Sigmoid colon (tissue), 3 donors: ENCODE measurements around the gene EID3.

ENCODE experiments used
- POLR2A ChIP-seq, 2 donors: fragments of 450-650 bp; IDR thresholded peaks; one replicate each; pipeline ENCODE4 v1.6.1; 2016; ENCODE audit warnings: antibody characterized with exemption in 2 of 2, mild to moderate bottlenecking in 2 of 2, moderate library complexity in 2 of 2
- TF ChIP-seq, protein P1 (sequence below), 4 experiments: fragments of 450-650 bp in 3 of 4; fragments of 200-600 bp in 1 of 4; IDR thresholded peaks; one replicate each; pipeline ENCODE4 v1.5.1; 2016 to 2019; ENCODE audit warnings: antibody characterized with exemption in 4 of 4, mild to moderate bottlenecking in 3 of 4, moderate library complexity in 2 of 4

DNA sequence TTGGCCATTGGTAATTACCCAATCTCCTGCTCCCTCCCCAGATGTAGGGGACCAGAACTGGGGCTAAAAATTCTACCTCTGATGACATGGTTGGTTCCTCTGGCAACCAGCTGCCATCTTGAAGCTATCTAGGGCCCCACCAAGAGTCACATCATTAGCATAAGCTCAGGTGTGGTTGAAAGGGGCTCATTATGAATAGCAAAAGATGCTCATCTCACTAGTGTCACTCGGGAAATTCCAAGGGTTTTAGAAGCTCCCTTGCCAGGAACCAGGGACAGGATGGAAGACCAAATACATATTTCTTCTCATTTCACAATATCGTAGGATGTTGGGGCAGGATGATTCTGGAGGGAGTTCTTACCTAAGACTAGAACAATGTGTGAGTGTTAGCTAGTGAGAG, 38.6 kb downstream of the EID3 start:
- TF ChIP-seq, protein P1, sequence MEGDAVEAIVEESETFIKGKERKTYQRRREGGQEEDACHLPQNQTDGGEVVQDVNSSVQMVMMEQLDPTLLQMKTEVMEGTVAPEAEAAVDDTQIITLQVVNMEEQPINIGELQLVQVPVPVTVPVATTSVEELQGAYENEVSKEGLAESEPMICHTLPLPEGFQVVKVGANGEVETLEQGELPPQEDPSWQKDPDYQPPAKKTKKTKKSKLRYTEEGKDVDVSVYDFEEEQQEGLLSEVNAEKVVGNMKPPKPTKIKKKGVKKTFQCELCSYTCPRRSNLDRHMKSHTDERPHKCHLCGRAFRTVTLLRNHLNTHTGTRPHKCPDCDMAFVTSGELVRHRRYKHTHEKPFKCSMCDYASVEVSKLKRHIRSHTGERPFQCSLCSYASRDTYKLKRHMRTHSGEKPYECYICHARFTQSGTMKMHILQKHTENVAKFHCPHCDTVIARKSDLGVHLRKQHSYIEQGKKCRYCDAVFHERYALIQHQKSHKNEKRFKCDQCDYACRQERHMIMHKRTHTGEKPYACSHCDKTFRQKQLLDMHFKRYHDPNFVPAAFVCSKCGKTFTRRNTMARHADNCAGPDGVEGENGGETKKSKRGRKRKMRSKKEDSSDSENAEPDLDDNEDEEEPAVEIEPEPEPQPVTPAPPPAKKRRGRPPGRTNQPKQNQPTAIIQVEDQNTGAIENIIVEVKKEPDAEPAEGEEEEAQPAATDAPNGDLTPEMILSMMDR (IDR thresholded peaks at IDR 0.05), result no peak
- TF ChIP-seq POLR2A (IDR thresholded peaks at IDR 0.05), result no peak
